NCI-H2227 (cell line): ENCODE measurements around the gene GLB1L2.
"Not testable (repeated sequence)": the region's sequence is repeated elsewhere in the genome, so short reads cannot be mapped to it uniquely, and the experiment has no call there.

Experiments used
- DNase-seq: peaks from one replicate; lab custom pipeline; 2025; ENCODE audit not compliant: unreplicated experiment; lab: John Stamatoyannopoulos, UW

GLB1L2 gene, protein sequence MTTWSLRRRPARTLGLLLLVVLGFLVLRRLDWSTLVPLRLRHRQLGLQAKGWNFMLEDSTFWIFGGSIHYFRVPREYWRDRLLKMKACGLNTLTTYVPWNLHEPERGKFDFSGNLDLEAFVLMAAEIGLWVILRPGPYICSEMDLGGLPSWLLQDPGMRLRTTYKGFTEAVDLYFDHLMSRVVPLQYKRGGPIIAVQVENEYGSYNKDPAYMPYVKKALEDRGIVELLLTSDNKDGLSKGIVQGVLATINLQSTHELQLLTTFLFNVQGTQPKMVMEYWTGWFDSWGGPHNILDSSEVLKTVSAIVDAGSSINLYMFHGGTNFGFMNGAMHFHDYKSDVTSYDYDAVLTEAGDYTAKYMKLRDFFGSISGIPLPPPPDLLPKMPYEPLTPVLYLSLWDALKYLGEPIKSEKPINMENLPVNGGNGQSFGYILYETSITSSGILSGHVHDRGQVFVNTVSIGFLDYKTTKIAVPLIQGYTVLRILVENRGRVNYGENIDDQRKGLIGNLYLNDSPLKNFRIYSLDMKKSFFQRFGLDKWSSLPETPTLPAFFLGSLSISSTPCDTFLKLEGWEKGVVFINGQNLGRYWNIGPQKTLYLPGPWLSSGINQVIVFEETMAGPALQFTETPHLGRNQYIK

DNA sequence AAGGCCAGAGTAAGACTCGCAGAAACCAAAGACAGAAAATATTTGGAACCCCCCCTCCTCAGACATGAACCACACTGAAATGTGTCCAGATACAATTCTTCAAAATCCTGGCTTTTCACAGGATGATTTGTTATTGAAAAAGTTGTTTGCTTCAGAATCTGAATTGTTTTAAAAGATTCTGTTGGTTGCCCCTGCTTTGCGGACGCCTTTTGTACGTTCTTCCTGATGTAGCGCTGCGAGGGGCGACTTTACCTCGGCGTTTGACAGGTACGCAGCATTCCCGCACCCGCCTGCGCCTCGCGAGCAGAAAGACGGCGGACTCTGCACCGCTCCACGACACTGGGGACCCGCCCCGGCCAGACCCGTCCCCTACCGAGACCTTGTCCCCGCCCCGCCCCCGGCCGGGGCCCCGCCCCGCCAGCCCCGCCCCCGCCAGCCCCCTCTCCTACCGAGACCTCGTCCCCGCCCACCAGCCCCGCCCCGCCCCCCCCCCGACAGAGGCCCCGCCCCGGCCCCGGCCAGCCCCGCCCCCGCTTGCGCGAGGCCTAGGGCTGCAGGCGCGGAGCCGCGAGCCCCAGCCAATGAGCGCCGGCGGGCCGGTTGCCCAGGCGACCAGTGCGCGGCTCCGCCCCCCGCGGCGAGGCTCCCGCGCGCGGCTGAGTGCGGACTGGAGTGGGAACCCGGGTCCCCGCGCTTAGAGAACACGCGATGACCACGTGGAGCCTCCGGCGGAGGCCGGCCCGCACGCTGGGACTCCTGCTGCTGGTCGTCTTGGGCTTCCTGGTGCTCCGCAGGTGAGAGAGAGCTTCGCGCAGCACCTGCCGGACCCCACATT lies at the start of gene GLB1L2:
GLB1L2 (plus strand) TSS at position 635 of the 835 bp plus-strand sequence; CDS start at position 709, 74 bp downstream.
- DNase-seq = peak; percentile 79

DNA sequence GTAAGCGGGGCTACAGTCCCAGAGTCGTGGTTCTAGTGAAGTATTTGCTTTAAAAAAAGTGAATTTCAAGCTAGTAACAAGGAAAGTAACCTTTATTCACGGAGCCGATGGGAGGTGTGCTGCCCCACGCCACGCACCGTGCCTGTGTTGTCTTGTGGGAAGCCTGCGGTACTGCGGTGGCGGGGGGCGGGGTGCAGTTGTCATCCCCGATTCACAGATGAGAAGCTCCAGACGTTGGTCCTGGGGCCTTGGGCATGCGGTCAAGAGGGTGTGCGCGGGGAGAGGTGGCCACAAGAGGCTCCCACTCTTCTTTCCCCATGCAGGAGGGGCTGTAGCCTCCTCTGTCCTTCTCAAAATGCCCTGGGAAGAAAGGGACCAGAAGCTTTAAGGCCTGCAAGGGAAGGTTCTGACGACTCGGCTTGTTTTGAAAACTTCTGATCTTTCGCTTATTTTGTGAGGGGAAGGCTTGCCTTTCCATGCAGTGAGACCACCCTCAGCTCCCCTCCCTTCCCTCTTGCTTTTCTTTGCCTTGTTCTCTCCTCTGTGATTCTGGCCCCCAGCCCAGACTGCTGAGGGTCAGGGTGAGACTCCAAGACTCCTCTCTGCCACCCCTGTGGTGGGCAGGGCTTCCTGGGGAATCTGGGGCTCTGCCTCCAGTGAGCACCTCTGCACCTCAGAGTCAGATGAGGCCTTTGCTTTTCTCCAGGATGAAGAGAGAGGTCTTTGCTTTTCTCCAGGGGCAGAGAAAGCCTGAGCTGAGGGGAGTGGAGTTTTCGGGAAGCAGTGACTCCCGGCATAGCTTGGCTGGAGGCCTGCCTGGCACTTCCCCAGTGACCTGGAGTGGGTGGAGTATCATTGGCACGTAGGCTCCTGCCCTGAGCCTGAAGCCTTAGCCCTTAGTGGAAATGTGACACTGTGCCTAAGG lies 49.4 kb upstream of the GLB1L2 start:
- DNase-seq = no peak

DNA sequence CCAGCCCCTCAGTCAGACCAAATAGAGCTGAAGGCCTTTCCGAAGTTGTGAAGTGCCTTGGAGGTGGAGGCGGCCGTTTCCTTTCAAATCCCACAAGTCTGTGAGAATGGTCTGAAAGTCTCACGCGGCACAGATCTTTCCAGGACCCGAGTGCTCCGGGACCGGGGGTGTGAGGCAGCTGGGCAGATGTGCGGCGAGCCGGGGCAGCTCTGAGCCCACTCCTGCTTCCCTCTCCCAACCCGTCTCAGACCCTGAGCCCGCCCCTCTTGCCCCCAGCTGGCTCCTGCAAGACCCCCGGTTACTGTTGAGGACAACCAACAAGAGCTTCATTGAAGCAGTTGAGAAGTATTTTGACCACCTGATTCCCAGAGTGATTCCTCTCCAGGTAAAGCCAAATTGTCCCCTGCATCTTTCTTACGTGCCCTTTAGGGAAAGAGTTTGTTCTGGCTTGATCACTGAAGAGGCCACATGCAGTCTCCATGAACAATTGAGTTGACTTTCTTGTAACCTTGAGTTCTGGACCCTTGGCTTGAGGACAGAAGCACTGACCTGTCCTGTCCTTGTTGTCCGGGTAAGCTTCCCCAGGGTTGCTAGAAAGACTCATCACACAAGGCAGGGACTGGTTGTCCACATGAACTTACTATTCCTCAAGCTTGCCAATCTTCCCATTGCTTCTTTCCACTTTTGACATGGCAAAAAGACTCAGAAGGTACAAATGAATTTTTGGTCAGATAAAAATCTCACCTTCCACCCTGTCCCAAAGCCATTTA lies 48.1 kb upstream of the GLB1L2 start:
- DNase-seq = no peak

DNA sequence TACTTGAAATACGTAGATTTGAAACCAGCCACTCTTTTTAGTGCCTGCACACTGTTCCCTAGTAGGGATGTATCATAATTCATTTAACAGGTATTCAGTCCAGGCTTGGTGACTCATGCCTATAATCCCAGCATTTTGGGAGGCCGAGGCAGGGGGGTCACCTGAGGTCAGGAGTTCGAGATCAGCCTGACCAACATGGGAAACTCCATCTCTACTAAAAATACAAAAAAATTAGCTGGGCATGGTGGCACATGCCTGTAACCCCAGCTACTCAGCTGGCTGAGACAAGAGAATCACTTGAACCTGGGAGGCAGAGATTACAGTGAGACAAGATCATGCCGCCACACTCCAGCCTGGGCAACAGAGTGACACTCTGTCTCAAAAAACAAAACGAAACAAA lies 47.4 kb upstream of the GLB1L2 start:
- not testable (repeated sequence) for DNase-seq

DNA sequence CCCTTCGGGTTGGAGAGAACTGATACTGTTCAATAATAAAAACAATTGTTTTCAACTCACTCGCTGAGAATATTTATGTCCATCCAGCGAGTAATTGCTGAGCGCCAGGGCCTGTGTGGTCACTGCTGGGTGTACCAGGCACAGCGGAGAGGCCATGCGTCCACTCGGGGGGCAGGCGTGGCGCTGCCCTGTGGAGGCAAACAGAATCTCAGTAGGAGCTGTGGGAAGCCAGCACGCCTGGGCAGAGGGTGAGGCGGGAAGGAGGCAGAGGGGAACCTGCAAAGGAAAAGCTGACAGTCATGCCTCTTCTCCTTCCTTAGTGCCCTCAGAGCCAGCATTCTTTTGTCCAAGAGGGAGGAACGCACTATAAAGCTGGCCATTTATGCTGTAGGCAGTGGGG lies 44.2 kb upstream of the GLB1L2 start:
- no peak for DNase-seq

DNA sequence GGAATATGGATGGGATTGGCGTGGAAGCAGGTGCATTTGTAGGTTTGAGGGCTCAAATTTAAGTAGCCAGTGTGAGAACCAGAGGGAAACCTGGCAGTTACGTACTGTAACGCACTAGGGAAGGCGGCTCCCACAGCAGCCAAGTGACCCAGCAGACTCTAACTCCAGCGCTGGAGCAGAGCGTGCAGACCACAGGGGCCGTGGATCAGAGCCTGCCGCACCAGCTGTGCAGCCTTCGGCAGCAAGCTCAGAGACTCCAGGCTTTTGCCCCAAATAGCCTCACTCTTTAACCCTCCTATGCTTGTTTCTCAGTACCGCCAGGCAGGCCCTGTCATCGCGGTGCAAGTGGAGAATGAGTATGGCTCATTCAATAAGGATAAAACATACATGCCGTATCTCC lies 43.3 kb upstream of the GLB1L2 start:
- no peak for DNase-seq

DNA sequence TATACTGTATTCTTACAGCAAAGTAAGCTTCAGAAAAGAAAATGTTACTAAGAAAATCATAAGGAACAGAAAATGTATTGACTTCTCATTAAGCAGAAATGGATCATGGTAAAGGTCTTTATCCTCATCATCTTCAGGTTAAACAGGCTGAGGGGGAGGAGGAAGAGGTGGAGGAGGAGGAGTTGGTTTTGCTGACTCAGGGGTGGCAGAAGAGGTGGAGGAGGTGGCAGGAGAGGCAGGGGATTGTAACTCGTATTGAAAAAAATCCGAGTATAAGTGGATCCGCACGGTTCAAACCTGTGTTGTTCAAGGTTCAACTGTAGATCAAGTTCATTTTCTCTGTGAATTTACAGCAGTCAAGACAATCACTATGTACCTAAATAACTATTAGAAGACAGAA lies 42.6 kb upstream of the GLB1L2 start:
- DNase-seq = no peak

DNA sequence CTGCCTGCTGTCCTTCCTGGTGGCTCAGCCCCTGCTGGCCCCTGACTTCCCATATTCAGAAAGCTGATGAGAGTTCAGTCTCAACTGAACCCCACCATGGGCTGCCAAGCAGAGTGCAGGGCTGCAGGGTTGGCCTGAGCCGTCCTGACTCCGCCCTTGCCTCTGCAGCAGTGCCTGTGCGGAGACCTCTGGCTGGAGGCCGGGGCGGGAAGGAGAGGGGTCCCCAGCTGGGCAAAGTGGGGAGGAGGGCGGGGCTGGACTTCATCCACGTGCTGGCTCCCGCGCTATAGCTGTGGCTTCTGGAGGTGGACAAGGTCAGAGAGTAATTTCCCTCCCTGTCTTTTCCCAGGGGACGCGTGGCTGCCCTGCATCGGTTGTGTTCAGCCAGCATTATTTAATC lies 42.0 kb upstream of the GLB1L2 start:
- DNase-seq = peak; percentile 21

DNA sequence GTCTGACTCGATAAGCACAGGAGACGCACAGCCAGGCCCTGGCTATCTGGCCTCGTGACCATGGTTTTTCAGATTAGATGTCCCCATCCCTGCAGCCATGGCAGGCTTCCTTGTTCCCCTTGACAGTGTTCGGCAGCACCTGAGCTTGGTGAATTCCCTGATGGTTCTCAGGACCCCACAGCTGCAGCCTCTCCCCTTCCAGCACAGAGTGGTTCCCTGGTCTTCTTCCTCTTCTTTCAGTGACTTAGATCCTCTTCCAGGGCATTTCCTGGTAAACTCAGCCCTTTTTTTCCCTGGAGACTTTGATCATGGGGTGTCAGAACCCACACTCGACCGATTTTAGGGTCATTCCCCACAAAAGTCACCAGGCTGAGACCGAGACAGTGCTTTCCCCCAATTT lies 41.1 kb upstream of the GLB1L2 start:
- DNase-seq = no peak

DNA sequence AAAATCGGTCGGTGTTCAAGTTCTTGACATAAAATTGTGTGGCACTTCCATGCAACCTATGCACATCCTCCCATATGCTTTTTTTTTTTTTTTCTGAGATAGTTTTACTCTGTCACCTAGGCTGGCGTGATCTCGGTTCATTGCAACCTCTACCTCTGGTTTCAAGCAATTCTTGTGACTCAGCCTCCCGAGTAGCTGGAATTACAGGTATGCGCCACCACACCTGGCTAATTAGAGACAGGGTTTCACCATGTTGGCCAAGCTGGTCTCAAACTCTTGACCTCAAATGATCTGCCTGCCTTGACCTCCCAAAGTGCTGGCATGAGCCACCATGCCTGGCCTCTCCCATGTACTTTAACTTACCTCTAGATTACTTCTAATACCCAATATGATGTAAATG lies 40.6 kb upstream of the GLB1L2 start:
- DNase-seq = no peak

DNA sequence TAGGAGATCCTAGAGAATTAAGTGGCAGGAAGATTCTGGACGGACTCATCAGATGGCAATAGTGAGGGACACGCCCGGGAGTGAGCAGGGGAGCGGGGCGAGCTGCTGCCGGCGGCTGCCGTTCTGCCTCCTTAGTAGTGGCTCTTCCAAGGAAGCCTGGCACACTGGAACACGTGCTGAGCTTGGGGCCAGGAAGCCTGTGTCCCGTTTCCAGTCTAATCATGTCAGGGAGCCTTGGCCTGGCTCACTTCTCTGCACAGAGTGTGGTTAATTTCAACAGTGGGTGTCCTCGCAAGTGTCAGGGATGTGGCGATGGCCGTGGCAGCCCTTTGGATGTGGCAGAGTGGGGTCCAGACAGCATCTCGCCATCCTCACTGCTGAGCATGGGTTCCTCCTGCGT lies 39.1 kb upstream of the GLB1L2 start:
- DNase-seq = no peak

DNA sequence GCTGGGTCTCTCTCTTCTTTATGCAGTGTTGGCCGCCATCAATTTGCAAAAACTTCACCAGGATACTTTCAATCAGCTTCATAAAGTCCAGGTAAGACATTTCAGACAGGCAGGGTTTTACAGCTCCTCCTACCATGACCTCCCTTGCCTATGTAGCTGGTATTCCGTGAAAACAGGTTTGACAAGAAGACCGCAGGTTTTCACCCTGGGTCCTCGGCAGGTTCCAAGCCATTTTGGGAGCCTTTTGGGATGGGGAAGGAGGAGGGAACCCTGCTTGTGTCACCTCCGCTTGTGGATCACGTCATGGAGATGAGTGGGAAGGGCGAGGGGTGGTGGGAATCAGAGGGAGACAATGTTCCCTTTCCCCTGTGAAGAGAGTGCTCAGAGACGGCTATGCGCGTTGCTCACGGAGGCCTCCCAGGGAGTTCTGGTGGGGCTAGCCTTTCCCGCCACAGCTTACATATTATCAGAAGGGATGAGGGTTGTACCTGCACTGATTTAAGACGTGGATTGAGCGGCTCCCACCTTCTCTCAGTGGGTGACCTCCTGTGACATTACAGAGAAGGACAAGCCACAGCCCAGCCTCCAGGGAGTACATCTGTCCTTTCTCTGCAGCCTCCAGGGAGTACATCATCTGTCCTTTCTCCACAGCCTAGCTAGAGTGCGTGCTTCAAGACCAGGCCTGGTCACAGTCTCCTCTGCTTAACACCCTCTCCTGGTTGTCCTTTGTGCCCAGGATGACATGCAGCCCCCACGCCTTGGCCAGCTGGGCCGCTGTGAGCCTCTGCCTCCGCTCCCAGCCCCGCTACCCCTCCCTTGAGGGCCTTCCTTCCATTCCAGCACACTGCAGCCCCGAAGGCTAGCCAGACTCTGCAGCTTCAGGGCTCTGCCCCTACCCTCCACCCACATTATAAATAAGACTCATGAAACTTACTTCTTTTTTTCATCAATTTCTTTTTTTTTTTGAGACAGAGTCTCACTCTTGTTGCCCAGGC lies 38.4 kb upstream of the GLB1L2 start:
- DNase-seq = no peak

DNA sequence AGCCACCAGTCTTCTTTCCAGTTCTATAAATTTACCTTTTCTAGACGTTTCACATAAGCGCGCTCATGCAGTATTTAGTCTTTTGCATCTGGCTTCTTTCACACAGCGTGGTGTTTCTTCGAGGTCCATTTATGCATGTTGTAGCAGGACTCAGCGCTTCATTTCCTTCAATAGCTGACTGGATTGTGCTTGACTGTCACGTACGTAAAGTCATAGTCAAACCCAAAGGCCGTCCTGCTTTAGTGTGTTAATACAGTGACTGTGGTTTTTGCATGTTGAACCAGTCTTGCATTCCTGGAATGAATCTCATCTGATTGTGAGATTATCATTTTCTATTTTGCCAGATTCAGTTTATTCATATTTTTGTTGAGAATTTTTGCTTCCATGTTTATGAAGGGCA lies 37.1 kb upstream of the GLB1L2 start:
- DNase-seq = no peak

DNA sequence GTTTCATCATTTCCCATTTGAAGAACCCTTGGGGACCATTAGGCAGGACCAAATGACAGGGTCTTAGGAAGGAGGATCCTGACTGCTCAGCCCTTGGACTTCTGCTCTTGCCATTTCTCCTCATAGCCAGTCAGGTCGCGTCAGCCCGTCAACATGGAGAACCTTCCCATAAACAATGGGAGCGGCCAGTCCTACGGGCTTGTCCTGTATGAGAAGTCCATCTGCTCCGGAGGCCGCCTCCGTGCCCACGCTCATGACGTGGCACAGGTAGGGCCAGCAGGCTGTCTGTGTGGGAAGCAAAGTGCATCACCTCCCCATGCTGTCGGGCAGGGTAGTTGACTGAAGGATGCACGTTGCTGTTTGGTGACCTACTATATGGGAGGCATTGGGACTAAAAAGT lies 19.6 kb upstream of the GLB1L2 start:
- no peak for DNase-seq

DNA sequence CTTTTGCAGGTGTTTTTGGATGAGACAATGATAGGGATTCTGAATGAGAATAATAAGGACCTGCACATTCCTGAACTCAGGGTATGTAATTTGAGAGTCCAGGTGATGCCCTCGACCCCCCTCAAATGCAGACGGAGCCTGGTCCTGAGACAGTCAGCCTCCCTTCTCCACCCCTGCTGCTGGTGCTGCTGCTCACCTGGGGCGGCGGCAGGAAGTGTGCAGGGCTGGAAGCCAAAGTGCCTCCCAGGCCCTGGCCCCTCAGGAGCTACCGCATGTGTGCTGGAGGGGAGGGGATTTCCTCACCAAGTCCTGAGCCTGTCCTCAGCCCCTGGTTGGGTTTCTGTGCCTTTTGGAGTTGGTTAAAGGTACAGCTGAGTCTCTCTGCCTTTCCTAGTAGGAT lies 19.0 kb upstream of the GLB1L2 start:
- DNase-seq = no peak

DNA sequence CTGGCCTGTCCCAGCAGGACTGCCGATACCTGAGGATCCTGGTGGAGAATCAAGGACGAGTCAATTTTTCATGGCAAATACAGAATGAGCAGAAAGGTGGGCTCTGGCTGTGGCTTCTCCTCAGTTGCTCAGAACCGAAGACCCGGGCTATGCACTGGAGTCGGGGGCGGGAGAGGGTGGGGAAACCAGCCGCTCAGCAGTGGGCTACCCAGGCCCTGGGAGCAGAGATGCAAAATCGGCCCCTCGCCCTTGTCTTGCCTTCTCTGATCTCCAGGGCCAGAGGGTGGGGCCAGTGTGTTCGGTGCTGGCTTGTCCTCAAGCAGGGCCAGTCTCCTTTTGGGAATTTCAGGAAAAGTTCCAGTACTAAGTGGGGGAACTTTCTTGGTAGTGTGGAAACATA lies 18.4 kb upstream of the GLB1L2 start:
- DNase-seq = no peak

DNA sequence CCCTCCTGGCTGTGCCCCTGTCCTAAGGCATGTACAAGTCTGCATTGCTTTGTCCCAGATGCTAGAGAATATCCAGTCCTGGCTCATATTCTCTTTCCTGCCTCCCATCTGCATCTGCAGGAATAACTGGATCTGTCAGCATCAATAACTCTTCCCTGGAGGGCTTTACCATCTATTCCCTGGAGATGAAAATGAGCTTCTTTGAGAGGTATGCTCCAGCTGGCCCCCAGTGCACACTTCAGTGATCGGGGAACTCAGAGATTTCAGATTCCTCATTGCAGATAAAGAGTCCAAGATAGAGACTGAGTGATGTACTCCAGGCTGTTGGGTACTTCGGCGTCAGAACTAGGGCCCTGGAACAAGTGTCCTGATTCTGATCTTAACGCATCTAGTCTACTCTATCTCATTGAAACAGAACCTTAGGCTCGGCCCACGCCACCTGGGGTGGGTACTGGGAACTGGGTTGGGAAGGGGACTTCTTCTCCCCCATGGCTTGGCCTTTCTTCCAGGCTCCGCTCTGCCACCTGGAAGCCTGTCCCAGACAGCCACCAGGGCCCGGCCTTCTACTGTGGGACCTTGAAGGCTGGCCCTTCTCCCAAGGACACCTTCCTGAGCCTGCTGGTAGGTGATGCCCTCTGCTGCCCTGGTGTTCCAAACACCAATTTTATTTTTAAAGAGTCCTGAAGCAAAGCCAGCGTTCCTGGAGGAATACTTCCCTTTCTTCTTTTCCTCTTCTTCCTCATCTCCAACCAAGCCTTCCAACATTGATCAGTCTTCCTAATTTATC lies 17.8 kb upstream of the GLB1L2 start:
- no peak for DNase-seq

DNA sequence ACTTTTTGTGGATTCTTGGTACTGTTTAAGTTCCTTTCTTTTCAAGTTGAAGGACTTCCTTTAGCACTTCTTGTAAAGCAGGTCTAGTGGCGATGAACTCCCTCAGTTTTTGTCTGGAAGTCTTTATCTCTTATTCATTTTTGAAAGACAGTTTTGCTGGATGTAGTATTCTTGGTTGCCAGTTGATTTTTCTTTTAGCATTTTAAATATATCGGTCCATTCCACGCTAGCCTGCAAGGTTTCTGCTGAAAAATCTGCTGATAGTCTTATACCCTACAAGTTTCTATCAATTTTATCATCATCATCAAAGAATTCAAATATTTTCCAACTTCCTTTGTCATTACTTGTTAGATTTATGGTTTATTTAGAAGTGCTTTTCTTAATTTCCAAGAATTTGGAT lies 14.7 kb upstream of the GLB1L2 start:
- no peak for DNase-seq
